T1000 (cell line): ENCODE results near the gene RNF224.
A peak's percentile ranks its signal among the peaks of the same experiment; 100 is the strongest.
"Not testable (repeated sequence)": the region's sequence is repeated elsewhere in the genome, so short reads cannot be mapped to it uniquely, and the experiment has no call there.

Experiments used
- DNase-seq: peaks from one replicate; lab custom pipeline; 2025; ENCODE audit warnings: mixed read lengths; lab: John Stamatoyannopoulos, UW

The RNF224 gene

GRCh38 chr9:137240841-137241489 lies 13.7 kb downstream of the RNF224 start, which contains the start of gene TUBB4B:
TUBB4B (plus strand) TSS chr9:137241287; CDS start chr9:137241361, 74 bp downstream.
- DNase-seq, result peak; percentile 99

GRCh38 chr9:137241490-137242268 lies 14.4 kb downstream of the RNF224 start:
- DNase-seq, result no peak

- no peak for DNase-seq
Measured at GRCh38 chr9:137242269-137243203, 15.2 kb downstream of the RNF224 start.

GRCh38 chr9:137243266-137243625 lies 15.9 kb downstream of the RNF224 start:
- DNase-seq, result not testable (repeated sequence)

GRCh38 chr9:137243626-137244485 lies 16.6 kb downstream of the RNF224 start:
- DNase-seq, result no peak

- no peak for DNase-seq
Measured at GRCh38 chr9:137244486-137245449, 17.5 kb downstream of the RNF224 start.

- DNase-seq, result peak; percentile 22
Measured at GRCh38 chr9:137245450-137246421, 18.4 kb downstream of the RNF224 start.

GRCh38 chr9:137247135-137247915 lies 20.0 kb downstream of the RNF224 start:
- no peak for DNase-seq

GRCh38 chr9:137247916-137248175 lies 20.5 kb downstream of the RNF224 start:
- DNase-seq, result no peak

GRCh38 chr9:137250329-137251193 lies 23.3 kb downstream of the RNF224 start:
- DNase-seq, result no peak

- DNase-seq, result no peak
Measured at GRCh38 chr9:137251194-137251461, 23.8 kb downstream of the RNF224 start, which contains the start of gene STPG3. STPG3 (plus strand) TSS chr9:137251286; CDS start chr9:137251287, 1 bp downstream.

GRCh38 chr9:137251490-137252268 lies 24.4 kb downstream of the RNF224 start:
- no peak for DNase-seq

- no peak for DNase-seq
Measured at GRCh38 chr9:137252555-137253506, 25.5 kb downstream of the RNF224 start.

GRCh38 chr9:137253717-137254623 lies 26.7 kb downstream of the RNF224 start:
- no peak for DNase-seq
